SK-N-SH treated with all-trans-retinoic acid at 6 μM for 48 hours (cell line): ENCODE measurements around the gene PLA1A.

Experiments used
- ATAC-seq: fragments of 200-7000 bp; cut with Tn5 transposase; 3 replicates; pipeline ENCODE4 v1.9.1; 2020; ENCODE audit warnings: mild to moderate bottlenecking, moderate library complexity
- ARNTL ChIP-seq: fragments of 450-650 bp; formaldehyde crosslinking; IDR thresholded peaks from 2 replicates; pipeline ENCODE4 v1.5.0; 2020; ENCODE audit warnings: low read depth, mild to moderate bottlenecking, moderate library complexity, borderline replicate concordance
- BACH2 ChIP-seq: fragments of 250-450 bp; sonication (Bioruptor Pico); IDR thresholded peaks from 2 replicates; pipeline ENCODE4 v1.9.0; 2021; ENCODE audit warnings: mild to moderate bottlenecking, borderline replicate concordance
- CSDC2 ChIP-seq: fragments of 250-450 bp; sonication (Bioruptor Pico); IDR thresholded peaks from 2 replicates; pipeline ENCODE4 v1.5.0; 2020; ENCODE audit warnings: mild to moderate bottlenecking, moderate library complexity
- CSRNP3 ChIP-seq: fragments of 250-450 bp; sonication (Bioruptor Pico); IDR thresholded peaks from 2 replicates; pipeline ENCODE4 v1.5.1; 2021; ENCODE audit warnings: mild to moderate bottlenecking, moderate library complexity
- ESRRG ChIP-seq: fragments of 250-450 bp; sonication (Bioruptor Pico); IDR thresholded peaks from 2 replicates; pipeline ENCODE4 v1.6.1; 2021; ENCODE audit warnings: mild to moderate bottlenecking
- ISL1 ChIP-seq: fragments of 250-450 bp; sonication (Bioruptor Pico); IDR thresholded peaks from 2 replicates; pipeline ENCODE4 v2.1.2; 2022; ENCODE audit warnings: mild to moderate bottlenecking, moderate library complexity
- OSR1 ChIP-seq: fragments of 250-450 bp; sonication (Bioruptor Pico); IDR thresholded peaks from 2 replicates; pipeline ENCODE4 v1.8.0; 2022; ENCODE audit warnings: moderate library complexity, mild to moderate bottlenecking, inconsistent platforms
- PATZ1 ChIP-seq: fragments of 250-450 bp; sonication (Bioruptor Pico); IDR thresholded peaks from 2 replicates; pipeline ENCODE4 v1.8.0; 2020; ENCODE audit warnings: mild to moderate bottlenecking, moderate library complexity, borderline replicate concordance
- POU6F1 ChIP-seq: fragments of 250-450 bp; sonication (Bioruptor Pico); IDR thresholded peaks from 2 replicates; pipeline ENCODE4 v1.8.0; 2021; ENCODE audit warnings: low read depth, mild to moderate bottlenecking, moderate library complexity, borderline replicate concordance
- PPARA ChIP-seq: fragments of 250-450 bp; sonication (Bioruptor Pico); IDR thresholded peaks from 2 replicates; pipeline ENCODE4 v1.5.0; 2020; ENCODE audit warnings: mild to moderate bottlenecking, borderline replicate concordance
- SNAI2 ChIP-seq: fragments of 250-450 bp; sonication (Bioruptor Pico); IDR thresholded peaks from 2 replicates; pipeline ENCODE4 v1.5.0; 2020; ENCODE audit warnings: mild to moderate bottlenecking, moderate library complexity
- TCF4 ChIP-seq: fragments of 250-450 bp; sonication (Bioruptor Pico); IDR thresholded peaks from 2 replicates; pipeline ENCODE4 v1.8.0; 2021; ENCODE audit warnings: mild to moderate bottlenecking, moderate library complexity, borderline replicate concordance
- TSHZ2 ChIP-seq: fragments of 250-450 bp; sonication (Bioruptor Pico); IDR thresholded peaks from 2 replicates; pipeline ENCODE4 v1.5.0; 2020; ENCODE audit warnings: mild to moderate bottlenecking, moderate library complexity
- ZC3H10 ChIP-seq: fragments of 250-450 bp; sonication (Bioruptor Pico); IDR thresholded peaks from 2 replicates; pipeline ENCODE4 v1.5.1; 2021; ENCODE audit warnings: mild to moderate bottlenecking, moderate library complexity
- ZFP3 ChIP-seq: fragments of 250-450 bp; sonication (Bioruptor Pico); IDR thresholded peaks from 2 replicates; pipeline ENCODE4 v1.5.0; 2020; ENCODE audit warnings: mild to moderate bottlenecking, moderate library complexity
- ZFP30 ChIP-seq: fragments of 450-650 bp; formaldehyde crosslinking; IDR thresholded peaks from 2 replicates; pipeline ENCODE4 v1.5.0; 2022; ENCODE audit warnings: mild to moderate bottlenecking, moderate library complexity
- ZNF565 ChIP-seq: fragments of 450-650 bp; formaldehyde crosslinking; conservative IDR thresholded peaks from 2 replicates; pipeline ENCODE4 v1.5.0; 2020; ENCODE audit warnings: low read depth, mild to moderate bottlenecking, moderate library complexity
- ZNF70 ChIP-seq: fragments of 450-650 bp; formaldehyde crosslinking; IDR thresholded peaks from 2 replicates; pipeline ENCODE4 v1.5.0; 2020; ENCODE audit warnings: mild to moderate bottlenecking, moderate library complexity
- ZNF8 ChIP-seq: fragments of 450-650 bp; formaldehyde crosslinking; IDR thresholded peaks from 2 replicates; pipeline ENCODE4 v1.5.0; 2020; ENCODE audit warnings: mild to moderate bottlenecking, moderate library complexity
- TF ChIP-seq, protein P1 (sequence below): fragments of 250-450 bp; sonication (Bioruptor Pico); IDR thresholded peaks from 2 replicates; pipeline ENCODE4 v1.5.1; 2020; ENCODE audit warnings: low read depth, mild to moderate bottlenecking, moderate library complexity

The PLA1A gene

DNA sequence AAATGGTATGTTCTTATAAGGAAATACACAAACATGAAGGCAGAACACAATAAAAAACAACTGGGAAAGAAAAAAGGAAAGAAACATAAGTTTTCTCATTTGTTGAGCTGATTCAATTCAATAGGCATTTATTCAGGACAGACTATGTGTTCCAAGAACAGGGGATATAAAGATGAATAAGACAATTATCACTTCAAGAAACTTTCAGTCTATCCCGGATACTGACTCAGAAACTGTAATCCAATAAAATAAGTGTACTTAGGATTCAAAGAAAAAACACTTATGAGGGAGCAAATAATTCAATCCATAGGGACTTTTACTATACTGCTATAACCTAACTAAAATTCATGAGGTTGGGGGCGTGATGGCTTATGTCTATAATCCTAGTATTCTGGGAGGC lies 66.2 kb downstream of the PLA1A start (continued):
- no peak for TF ChIP-seq POU6F1 (CRISPR knock-in tag)
- no peak for TF ChIP-seq TCF4 (CRISPR knock-in tag)
- TF ChIP-seq ZNF70 (CRISPR knock-in tag), result no peak
- TF ChIP-seq ARNTL (CRISPR knock-in tag), result no peak
- no peak for TF ChIP-seq PATZ1 (CRISPR knock-in tag)
- no peak for TF ChIP-seq BACH2 (CRISPR knock-in tag)
- TF ChIP-seq OSR1 (CRISPR knock-in tag), result no peak
- no peak for TF ChIP-seq PPARA
- TF ChIP-seq, all 23 proteins: peak for 0

DNA sequence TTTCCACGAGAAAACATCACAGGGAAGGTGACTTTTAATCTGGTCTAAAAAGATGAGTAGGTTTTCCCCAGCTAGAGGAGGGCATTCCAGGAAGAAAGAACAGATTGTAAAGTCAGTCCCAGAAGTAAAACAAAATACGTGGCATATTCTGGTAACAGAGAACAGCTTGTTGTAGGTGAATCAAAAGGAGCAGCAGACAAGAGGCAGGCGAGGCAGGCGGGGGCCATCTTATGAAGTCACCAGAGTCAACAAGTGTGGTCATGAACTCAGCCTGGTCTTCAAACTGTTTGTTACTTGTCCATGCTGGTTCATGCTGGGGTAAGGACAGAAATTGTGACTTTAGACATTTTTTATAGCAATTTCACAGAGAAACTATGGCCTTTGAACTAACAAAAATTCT lies 66.7 kb downstream of the PLA1A start:
- peak; percentile 1; the same call in 1 of the 3 replicates for ATAC-seq
- no peak for TF ChIP-seq ZFP30 (CRISPR knock-in tag)
- TF ChIP-seq, all 23 proteins: peak for 0

DNA sequence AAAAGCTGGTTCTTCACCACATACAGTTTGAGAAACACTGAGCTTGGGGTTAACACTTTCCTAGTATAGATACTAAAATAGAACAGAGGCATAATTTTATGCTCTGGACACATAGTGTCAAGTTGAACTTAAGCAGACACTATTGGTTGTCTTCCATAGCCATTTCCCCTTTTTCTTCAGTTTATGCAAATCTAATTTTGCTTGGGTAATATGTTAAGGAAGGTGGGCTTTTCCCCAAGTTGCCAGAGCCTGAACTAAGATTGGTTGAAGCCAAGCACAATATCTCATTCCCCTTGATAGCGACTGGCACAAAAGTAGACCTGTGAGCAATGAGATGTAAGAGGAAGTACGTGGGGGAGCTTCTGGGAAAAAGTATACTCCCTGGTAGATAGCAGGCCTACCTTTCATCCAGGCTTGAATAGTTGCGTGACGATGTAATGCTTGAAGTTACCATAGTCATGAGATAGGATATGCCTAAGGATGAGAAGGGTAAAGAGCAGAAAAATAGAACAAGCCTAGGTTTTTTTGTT lies 67.2 kb downstream of the PLA1A start:
- peak; percentile 14 for ATAC-seq
- TF ChIP-seq CSDC2 (CRISPR knock-in tag), result no peak
- no peak for TF ChIP-seq ZNF8 (CRISPR knock-in tag)
- TF ChIP-seq, protein P1, sequence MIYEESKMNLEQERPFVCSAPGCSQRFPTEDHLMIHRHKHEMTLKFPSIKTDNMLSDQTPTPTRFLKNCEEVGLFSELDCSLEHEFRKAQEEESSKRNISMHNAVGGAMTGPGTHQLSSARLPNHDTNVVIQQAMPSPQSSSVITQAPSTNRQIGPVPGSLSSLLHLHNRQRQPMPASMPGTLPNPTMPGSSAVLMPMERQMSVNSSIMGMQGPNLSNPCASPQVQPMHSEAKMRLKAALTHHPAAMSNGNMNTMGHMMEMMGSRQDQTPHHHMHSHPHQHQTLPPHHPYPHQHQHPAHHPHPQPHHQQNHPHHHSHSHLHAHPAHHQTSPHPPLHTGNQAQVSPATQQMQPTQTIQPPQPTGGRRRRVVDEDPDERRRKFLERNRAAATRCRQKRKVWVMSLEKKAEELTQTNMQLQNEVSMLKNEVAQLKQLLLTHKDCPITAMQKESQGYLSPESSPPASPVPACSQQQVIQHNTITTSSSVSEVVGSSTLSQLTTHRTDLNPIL (CRISPR knock-in tag), result no peak
- no peak for TF ChIP-seq ZC3H10 (CRISPR knock-in tag)
- no peak for TF ChIP-seq ZNF70 (CRISPR knock-in tag)
- no peak for TF ChIP-seq ARNTL (CRISPR knock-in tag)
- no peak for TF ChIP-seq ZFP3 (CRISPR knock-in tag)
- TF ChIP-seq ZFP30 (CRISPR knock-in tag), result no peak
- TF ChIP-seq POU6F1 (CRISPR knock-in tag), result no peak
- TF ChIP-seq ESRRG (CRISPR knock-in tag), result no peak
- TF ChIP-seq OSR1 (CRISPR knock-in tag), result no peak
- no peak for TF ChIP-seq ISL1 (CRISPR knock-in tag)
- no peak for TF ChIP-seq TCF4 (CRISPR knock-in tag)
- no peak for TF ChIP-seq TSHZ2
- no peak for TF ChIP-seq ZNF565 (CRISPR knock-in tag)
- TF ChIP-seq PATZ1 (CRISPR knock-in tag), result no peak
- TF ChIP-seq SNAI2, result no peak
- no peak for TF ChIP-seq CSRNP3 (CRISPR knock-in tag)
- TF ChIP-seq, all 23 proteins: peak for 0
